A673 (cell line): ENCODE results near the gene UTP25. TPM values are rescaled to one million over a fixed set of nuclear protein-coding genes. Genes with fewer than 3 reads are reported as not detected.

ENCODE experiments used
- total RNA-seq: library from RNA; stranded (reverse); gene quantifications from 2 replicates; pipeline ENCODE4 v1.2.3, GENCODE V29; 2021

UTP25 gene
- total RNA-seq, 1 experiment from 2014 or later = 11.5 TPM

Other genes with a start within 250 kb of the UTP25 start
- gene CAMK1G, start 244.3 kb upstream of the UTP25 start, total RNA-seq = 18.6 and 21.2 TPM in 2 replicates
- 8.1 and 12.7 TPM in 2 replicates for gene LAMB3, start 175.5 kb upstream of the UTP25 start, total RNA-seq
- gene G0S2, start 152.6 kb upstream of the UTP25 start, total RNA-seq = 5.8 and 9.0 TPM in 2 replicates
- gene HSD11B1, start 123.1 kb upstream of the UTP25 start, total RNA-seq = not detected in 2 replicates
- 1.2 and 1.6 TPM in 2 replicates for gene TRAF3IP3, start 71.9 kb upstream of the UTP25 start, total RNA-seq
- 4.2 and 5.0 TPM in 2 replicates for gene C1orf74, start 43.4 kb upstream of the UTP25 start, total RNA-seq
- gene IRF6, start 21.8 kb upstream of the UTP25 start, total RNA-seq = 0.17 and 0.28 TPM in 2 replicates
- 18.2 and 22.4 TPM in 2 replicates for gene SYT14, start 110.2 kb downstream of the UTP25 start, total RNA-seq